NCI-H345 treated with DMSO at 0.1 percent for 48 hours (cell line): ENCODE measurements around the gene HRH3.
A peak's percentile ranks its signal among the peaks of the same experiment; 100 is the strongest.

ENCODE experiments used
- DNase-seq: peaks from one replicate; lab custom pipeline; 2025; ENCODE audit not compliant: unreplicated experiment; lab: John Stamatoyannopoulos, UW

HRH3 gene

GRCh38 chr20:62216636-62217566 lies 3.2 kb downstream of the HRH3 start:
- DNase-seq = no peak

GRCh38 chr20:62215991-62216635 lies 4.0 kb downstream of the HRH3 start:
- no peak for DNase-seq

- DNase-seq = no peak
These were observed 4.8 kb downstream of the HRH3 start for GRCh38 chr20:62215020-62215990.

- DNase-seq = peak; percentile 42
These were observed 6.0 kb downstream of the HRH3 start for GRCh38 chr20:62214067-62214466.

- no peak for DNase-seq
These were observed 7.8 kb downstream of the HRH3 start for GRCh38 chr20:62212299-62212698.

- no peak for DNase-seq
These were observed 8.2 kb downstream of the HRH3 start for GRCh38 chr20:62211769-62212288.

GRCh38 chr20:62211216-62211615 lies 8.9 kb downstream of the HRH3 start:
- no peak for DNase-seq

GRCh38 chr20:62210496-62210855 lies 9.6 kb downstream of the HRH3 start:
- DNase-seq = peak; percentile 56

GRCh38 chr20:62209850-62210495 lies 10.1 kb downstream of the HRH3 start:
- DNase-seq = no peak

GRCh38 chr20:62208795-62209755 lies 11.0 kb downstream of the HRH3 start:
- DNase-seq = no peak

- DNase-seq = no peak
These were observed 11.8 kb downstream of the HRH3 start for GRCh38 chr20:62208061-62208794.

- DNase-seq = no peak
These were observed 13.7 kb downstream of the HRH3 start for GRCh38 chr20:62206388-62206775.

- no peak for DNase-seq
These were observed 14.3 kb downstream of the HRH3 start for GRCh38 chr20:62205618-62206387.

GRCh38 chr20:62203378-62204030 lies 16.6 kb downstream of the HRH3 start:
- DNase-seq = no peak

- DNase-seq = no peak
These were observed 17.3 kb downstream of the HRH3 start for GRCh38 chr20:62202676-62203377.

GRCh38 chr20:62202083-62202395 lies 18.0 kb downstream of the HRH3 start:
- no peak for DNase-seq
